ENCODE data around the gene HINFP. TPM values are rescaled to one million over a fixed set of nuclear protein-coding genes. Genes with fewer than 3 reads are reported as not detected.

HINFP gene
- total and polyA plus RNA-seq, 9 of the 15 experiments (the other 6 are each of a cell fraction or from before 2014, with no cell fraction given): 13.8 to 34.1 (median 22.5) TPM

- TF ChIP-seq EGR1 (conservative IDR thresholded peaks at IDR 0.05) (no peak), RUNX1 (IDR thresholded peaks at IDR 0.05; ENCODE audit: low read depth) (no peak), ELF2 (CRISPR knock-in tag; IDR thresholded peaks at IDR 0.05) (no peak), HDGF (IDR thresholded peaks at IDR 0.05) (no peak), ERF (CRISPR knock-in tag; IDR thresholded peaks at IDR 0.05) (peak; percentile 39; the same call in 1 of the 2 replicates), LEF1 (IDR thresholded peaks at IDR 0.05) (no peak), HNRNPL (IDR thresholded peaks at IDR 0.05; ENCODE audit: low read depth, low read length) (no peak), RB1 (IDR thresholded peaks at IDR 0.05; ENCODE audit: low read depth) (peak; percentile 89), ETS2 (tag; IDR thresholded peaks at IDR 0.05; ENCODE audit: borderline replicate concordance, poor library complexity, severe bottlenecking) (no peak), PTBP1 (IDR thresholded peaks at IDR 0.05; ENCODE audit: low read depth, low read length) (no peak), ZNF695 (CRISPR knock-in tag; IDR thresholded peaks at IDR 0.05) (no peak), TAF7 (tag; IDR thresholded peaks at IDR 0.05) (peak; percentile 40), MCM5 (IDR thresholded peaks at IDR 0.05; ENCODE audit: low read depth) (no peak), ATF4 (CRISPR knock-in tag; IDR thresholded peaks at IDR 0.05) (0 out of 2 replicates have a peak, but pooled peaks have one; percentile 39), ZNF232 (CRISPR knock-in tag; IDR thresholded peaks at IDR 0.05) (no peak), ILF3 (IDR thresholded peaks at IDR 0.05; ENCODE audit: borderline replicate concordance) (no peak), PHF8 (IDR thresholded peaks at IDR 0.05; ENCODE audit: borderline replicate concordance, low read length) (peak; percentile 82; the same call in 1 of the 2 replicates), SRSF3 (IDR thresholded peaks at IDR 0.05; ENCODE audit: insufficient read depth, low read length) (no peak), TBP (optimal IDR thresholded peaks at IDR 0.05; ENCODE audit: low read depth, low read length) (no peak), KLF1 (tag; IDR thresholded peaks at IDR 0.05) (peak; percentile 58; the same call in 1 of the 2 replicates), BHLHE40 (IDR thresholded peaks at IDR 0.05; ENCODE audit: low read length) (peak; percentile 70), SAP30 (IDR thresholded peaks at IDR 0.05; ENCODE audit: borderline replicate concordance, insufficient read depth, low read depth, low read length, poor library complexity, severe bottlenecking) (peak; percentile 87)
- TF ChIP-seq, protein P1, sequence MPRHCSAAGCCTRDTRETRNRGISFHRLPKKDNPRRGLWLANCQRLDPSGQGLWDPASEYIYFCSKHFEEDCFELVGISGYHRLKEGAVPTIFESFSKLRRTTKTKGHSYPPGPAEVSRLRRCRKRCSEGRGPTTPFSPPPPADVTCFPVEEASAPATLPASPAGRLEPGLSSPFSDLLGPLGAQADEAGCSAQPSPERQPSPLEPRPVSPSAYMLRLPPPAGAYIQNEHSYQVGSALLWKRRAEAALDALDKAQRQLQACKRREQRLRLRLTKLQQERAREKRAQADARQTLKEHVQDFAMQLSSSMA (CRISPR knock-in tag; IDR thresholded peaks at IDR 0.05): no peak
- TF ChIP-seq, protein P2, sequence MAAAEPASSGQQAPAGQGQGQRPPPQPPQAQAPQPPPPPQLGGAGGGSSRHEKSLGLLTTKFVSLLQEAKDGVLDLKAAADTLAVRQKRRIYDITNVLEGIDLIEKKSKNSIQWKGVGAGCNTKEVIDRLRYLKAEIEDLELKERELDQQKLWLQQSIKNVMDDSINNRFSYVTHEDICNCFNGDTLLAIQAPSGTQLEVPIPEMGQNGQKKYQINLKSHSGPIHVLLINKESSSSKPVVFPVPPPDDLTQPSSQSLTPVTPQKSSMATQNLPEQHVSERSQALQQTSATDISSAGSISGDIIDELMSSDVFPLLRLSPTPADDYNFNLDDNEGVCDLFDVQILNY (CRISPR knock-in tag; IDR thresholded peaks at IDR 0.05): no peak
- TF ChIP-seq, protein P3, sequence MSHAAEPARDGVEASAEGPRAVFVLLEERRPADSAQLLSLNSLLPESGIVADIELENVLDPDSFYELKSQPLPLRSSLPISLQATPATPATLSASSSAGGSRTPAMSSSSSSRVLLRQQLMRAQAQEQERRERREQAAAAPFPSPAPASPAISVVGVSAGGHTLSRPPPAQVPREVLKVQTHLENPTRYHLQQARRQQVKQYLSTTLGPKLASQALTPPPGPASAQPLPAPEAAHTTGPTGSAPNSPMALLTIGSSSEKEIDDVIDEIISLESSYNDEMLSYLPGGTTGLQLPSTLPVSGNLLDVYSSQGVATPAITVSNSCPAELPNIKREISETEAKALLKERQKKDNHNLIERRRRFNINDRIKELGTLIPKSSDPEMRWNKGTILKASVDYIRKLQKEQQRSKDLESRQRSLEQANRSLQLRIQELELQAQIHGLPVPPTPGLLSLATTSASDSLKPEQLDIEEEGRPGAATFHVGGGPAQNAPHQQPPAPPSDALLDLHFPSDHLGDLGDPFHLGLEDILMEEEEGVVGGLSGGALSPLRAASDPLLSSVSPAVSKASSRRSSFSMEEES (CRISPR knock-in tag; IDR thresholded peaks at IDR 0.05): no peak
Observed at GRCh38 chr11:119084663-119085436, 36.5 kb upstream of the HINFP start, which contains the start of gene HMBS (continued).
